ENCODE measurements around the gene LRRC17.

GRCh38 chr7:102927312-102927933 lies 14.6 kb downstream of the LRRC17 start:
- TF ChIP-seq POLR2A (IDR thresholded peaks at IDR 0.05; ENCODE audit: low read depth, low read length) (no peak), GABPA (IDR thresholded peaks at IDR 0.05; ENCODE audit: low read depth) (no peak), HDAC2 (IDR thresholded peaks at IDR 0.05) (no peak), ZNF274 (IDR thresholded peaks at IDR 0.05; ENCODE audit: insufficient read depth, insufficient read length) (no peak), SPI1 (IDR thresholded peaks at IDR 0.05; ENCODE audit: borderline replicate concordance, insufficient read depth, low read depth, low read length) (no peak)
- TF ChIP-seq, protein P1, sequence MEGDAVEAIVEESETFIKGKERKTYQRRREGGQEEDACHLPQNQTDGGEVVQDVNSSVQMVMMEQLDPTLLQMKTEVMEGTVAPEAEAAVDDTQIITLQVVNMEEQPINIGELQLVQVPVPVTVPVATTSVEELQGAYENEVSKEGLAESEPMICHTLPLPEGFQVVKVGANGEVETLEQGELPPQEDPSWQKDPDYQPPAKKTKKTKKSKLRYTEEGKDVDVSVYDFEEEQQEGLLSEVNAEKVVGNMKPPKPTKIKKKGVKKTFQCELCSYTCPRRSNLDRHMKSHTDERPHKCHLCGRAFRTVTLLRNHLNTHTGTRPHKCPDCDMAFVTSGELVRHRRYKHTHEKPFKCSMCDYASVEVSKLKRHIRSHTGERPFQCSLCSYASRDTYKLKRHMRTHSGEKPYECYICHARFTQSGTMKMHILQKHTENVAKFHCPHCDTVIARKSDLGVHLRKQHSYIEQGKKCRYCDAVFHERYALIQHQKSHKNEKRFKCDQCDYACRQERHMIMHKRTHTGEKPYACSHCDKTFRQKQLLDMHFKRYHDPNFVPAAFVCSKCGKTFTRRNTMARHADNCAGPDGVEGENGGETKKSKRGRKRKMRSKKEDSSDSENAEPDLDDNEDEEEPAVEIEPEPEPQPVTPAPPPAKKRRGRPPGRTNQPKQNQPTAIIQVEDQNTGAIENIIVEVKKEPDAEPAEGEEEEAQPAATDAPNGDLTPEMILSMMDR (IDR thresholded peaks at IDR 0.05 in 2 of 3, conservative IDR thresholded peaks at IDR 0.05 in 1 of 3; ENCODE audit: control insufficient read depth in 2 of 3, extremely low read depth in 1 of 3, insufficient read depth in 1 of 3, low read depth in 3 of 3, low read length in 3 of 3), result no peak

Measured in GM12878 (cell line).